ENCODE measurements around the gene MACF1. TPM values are rescaled to one million over a fixed set of nuclear protein-coding genes. Genes with fewer than 3 reads are reported as not detected.

The MACF1 gene
- total and polyA plus RNA-seq, 2 experiments from 2014 or later, result 80.4 to 261 TPM

DNA sequence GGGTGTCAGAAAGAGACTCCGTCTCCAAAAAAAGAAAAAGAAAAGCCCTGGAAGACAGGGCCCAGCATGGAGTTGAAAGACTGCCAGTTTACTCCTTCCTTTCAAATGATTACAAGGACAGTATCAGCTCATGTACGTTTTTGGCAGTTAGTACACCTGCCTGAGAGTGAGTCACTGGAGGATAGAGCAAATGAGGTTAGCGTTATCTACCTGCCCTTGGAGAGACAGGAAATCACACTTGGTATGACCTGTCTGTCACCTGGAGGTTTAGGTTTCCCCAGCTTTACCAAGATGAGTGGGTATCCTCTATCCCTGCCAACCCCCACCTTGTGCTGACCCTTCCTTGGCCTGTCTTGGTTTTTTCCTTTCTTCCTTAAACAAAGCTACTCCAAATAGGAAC lies 190.1 kb downstream of the MACF1 start:
- DNase-seq (ENCODE audit: low read depth in 1 of 2, low spot score in 1 of 2), result no peak
- TF ChIP-seq, protein P1, sequence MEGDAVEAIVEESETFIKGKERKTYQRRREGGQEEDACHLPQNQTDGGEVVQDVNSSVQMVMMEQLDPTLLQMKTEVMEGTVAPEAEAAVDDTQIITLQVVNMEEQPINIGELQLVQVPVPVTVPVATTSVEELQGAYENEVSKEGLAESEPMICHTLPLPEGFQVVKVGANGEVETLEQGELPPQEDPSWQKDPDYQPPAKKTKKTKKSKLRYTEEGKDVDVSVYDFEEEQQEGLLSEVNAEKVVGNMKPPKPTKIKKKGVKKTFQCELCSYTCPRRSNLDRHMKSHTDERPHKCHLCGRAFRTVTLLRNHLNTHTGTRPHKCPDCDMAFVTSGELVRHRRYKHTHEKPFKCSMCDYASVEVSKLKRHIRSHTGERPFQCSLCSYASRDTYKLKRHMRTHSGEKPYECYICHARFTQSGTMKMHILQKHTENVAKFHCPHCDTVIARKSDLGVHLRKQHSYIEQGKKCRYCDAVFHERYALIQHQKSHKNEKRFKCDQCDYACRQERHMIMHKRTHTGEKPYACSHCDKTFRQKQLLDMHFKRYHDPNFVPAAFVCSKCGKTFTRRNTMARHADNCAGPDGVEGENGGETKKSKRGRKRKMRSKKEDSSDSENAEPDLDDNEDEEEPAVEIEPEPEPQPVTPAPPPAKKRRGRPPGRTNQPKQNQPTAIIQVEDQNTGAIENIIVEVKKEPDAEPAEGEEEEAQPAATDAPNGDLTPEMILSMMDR (IDR thresholded peaks at IDR 0.05; ENCODE audit: low read depth, low read length), result no peak
- Histone ChIP-seq H3K27me3 (no peaks in the 10 kb centered on the region), H3K36me3 (peaks cover 3% of the 10 kb centered on the region), H3K9me3 (ENCODE audit: low read depth) (no peaks in the 10 kb centered on the region), H3K27ac (peak overlapping the region; percentile 91), H3K4me3 (no peak overlapping the region), H3K4me1 (ENCODE audit: low read depth) (peaks cover 84% of the 10 kb centered on the region)

DNA sequence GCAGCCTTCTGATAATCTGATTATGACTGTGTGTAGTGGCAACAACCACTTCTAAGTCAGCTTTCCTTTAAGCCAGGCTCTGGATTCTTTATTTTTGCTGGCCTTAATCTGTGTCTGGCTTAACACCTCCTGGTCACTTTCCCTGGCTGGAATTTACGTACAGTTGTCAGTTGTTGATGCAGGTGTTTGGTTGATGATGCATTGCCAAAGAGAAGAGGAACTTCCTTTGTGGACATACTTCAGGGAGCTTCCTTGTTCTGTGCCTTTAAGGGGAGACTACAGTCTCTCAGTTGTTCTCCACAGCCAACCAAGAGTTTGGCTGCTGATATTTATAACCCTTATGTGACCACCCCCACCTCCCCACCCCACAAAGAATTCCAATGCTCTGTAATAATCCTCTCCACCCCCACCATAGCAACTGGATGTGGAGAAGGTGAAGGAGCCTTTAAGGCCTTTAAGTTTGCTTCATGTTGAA lies 190.9 kb downstream of the MACF1 start:
- peak overlapping the region; percentile 91 for H3K27ac ChIP-seq

DNA sequence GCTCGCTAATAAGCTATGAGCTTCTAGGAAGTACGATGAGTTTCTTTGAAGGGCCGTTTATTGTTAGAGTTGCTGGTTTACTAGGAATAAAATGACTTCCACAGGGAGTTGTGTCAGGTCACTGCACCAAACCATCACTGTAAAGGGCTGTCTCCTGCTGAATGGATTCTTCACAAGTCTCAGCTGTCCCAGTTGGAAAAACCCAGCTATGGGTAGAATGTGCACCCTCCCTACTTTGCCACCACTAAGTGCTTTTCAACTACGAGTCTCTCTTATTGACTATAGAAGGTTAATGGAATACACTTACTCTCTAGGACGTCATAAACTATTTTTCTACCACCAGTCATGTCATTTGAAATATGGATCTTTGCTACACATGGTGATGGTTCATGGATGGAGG lies 192.2 kb downstream of the MACF1 start:
- H3K9me3 ChIP-seq (ENCODE audit: low read depth), result no peaks in the 10 kb centered on the region
- no peak overlapping the region for H3K4me3 ChIP-seq
- TF ChIP-seq, protein P1 (IDR thresholded peaks at IDR 0.05; ENCODE audit: low read depth, low read length), result no peak
- no peaks in the 10 kb centered on the region for H3K36me3 ChIP-seq
- DNase-seq (ENCODE audit: low read depth in 1 of 2, low spot score in 1 of 2), result no peak
- H3K27ac ChIP-seq, result peak overlapping the region; percentile 4
- no peaks in the 10 kb centered on the region for H3K27me3 ChIP-seq
- peaks cover 63% of the 10 kb centered on the region for H3K4me1 ChIP-seq (ENCODE audit: low read depth)

More for the DNA sequence above, 190.9 kb downstream of the MACF1 start:
- H3K27me3 ChIP-seq, result no peaks in the 10 kb centered on the region
- peak; percentile 47 to 78 for DNase-seq (ENCODE audit: low read depth in 1 of 2, low spot score in 1 of 2)
- TF ChIP-seq, protein P1 (IDR thresholded peaks at IDR 0.05; ENCODE audit: low read depth, low read length), result no peak
- H3K36me3 ChIP-seq, result no peaks in the 10 kb centered on the region
- no peaks in the 10 kb centered on the region for H3K9me3 ChIP-seq (ENCODE audit: low read depth)
- peak overlapping the region; percentile 2 for H3K4me3 ChIP-seq
- H3K4me1 ChIP-seq (ENCODE audit: low read depth), result peaks cover 76% of the 10 kb centered on the region

DNA sequence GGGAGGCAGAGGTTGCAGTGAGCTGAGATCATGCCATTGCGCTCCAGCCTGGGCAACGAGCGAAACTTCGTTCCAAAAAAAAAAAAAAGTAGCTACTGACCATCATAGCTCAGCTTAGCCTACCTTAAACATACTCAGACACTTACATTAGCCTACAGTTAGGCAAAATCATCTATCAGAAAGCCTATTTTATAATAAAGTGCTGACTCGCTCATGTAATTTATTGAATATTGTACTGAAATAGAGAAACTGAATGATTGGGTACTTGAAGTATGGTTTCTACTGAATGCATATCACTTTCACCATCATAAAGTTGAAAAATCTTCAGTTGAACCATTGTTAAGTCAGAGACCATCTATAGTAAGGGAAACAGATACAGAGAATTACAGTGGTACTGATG lies 193.0 kb downstream of the MACF1 start:
- H3K27ac ChIP-seq, result peak overlapping the region; percentile 78
- TF ChIP-seq, protein P1 (IDR thresholded peaks at IDR 0.05; ENCODE audit: low read depth, low read length), result no peak
- no peaks in the 10 kb centered on the region for H3K36me3 ChIP-seq
- peaks cover 55% of the 10 kb centered on the region for H3K4me1 ChIP-seq (ENCODE audit: low read depth)
- no peak for DNase-seq (ENCODE audit: low read depth in 1 of 2, low spot score in 1 of 2)
- no peaks in the 10 kb centered on the region for H3K27me3 ChIP-seq
- H3K9me3 ChIP-seq (ENCODE audit: low read depth), result no peaks in the 10 kb centered on the region
- H3K4me3 ChIP-seq, result no peak overlapping the region

DNA sequence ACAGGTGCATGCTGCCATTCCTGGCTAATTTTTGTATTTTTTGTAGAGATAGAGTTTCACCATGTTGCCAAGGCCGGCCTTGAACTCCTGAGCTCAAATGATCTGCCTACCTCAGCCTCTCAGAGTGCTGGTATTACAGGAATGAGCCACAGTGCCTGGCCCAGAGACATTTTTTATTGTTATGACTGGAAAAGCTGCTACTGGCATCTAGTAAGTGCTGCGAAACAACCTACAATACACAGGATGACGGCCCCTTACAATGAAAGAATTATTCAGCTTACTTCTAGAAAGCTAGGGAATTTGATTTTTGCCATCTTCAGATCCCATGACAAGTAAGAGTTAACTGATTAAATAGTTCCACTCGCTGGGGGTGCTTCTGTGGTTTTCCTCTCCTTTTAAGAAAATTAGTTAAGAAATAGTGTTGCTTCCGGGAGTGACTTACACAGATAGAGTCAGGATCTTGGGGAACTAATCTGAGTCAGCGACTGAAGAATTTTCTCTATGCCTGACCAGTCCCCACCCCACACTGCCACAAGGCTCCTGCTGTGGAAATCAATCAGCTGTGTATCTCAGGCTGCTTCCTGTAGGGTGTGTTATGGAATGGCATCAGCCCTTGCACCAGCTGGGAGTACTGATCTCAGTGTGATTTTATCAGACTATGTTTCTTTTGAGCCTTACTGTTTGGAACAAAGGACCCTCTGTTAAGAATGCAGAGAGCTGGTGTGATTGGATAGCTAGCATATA lies 194.0 kb downstream of the MACF1 start:
- Histone ChIP-seq H3K27me3 (no peaks in the 10 kb centered on the region), H3K9me3 (ENCODE audit: low read depth) (no peaks in the 10 kb centered on the region), H3K27ac (peak overlapping the region; percentile 78), H3K36me3 (no peaks in the 10 kb centered on the region), H3K4me1 (ENCODE audit: low read depth) (peaks cover 45% of the 10 kb centered on the region), H3K4me3 (no peak overlapping the region)
- TF ChIP-seq, protein P1 (IDR thresholded peaks at IDR 0.05; ENCODE audit: low read depth, low read length), result no peak
- peak in 1 of 2 donors; percentile 98 for DNase-seq (ENCODE audit: low read depth in 1 of 2, low spot score in 1 of 2)

Measured in cardiac muscle cell (in vitro differentiated cells and primary cell).